PC-9 (cell line): Measurements from ENCODE around the gene MDC1. TPM values are rescaled to one million over a fixed set of nuclear protein-coding genes. Genes with fewer than 3 reads are reported as not detected.

ENCODE experiments used
- BruUV-seq: library from RNA; stranded (reverse); fragments of 400-500 nt; replicated peaks from 2 replicates; lab custom pipeline; 2021; lab: Mats Ljungman, UMichigan
- CTCF ChIA-PET: fragments of 300-600 bp; sonication (Branson Sonifier 250); formaldehyde crosslinking; loops from one replicate; lab custom pipeline; 2022; ENCODE audit warnings: antibody characterized with exemption; lab: Charles Lee
- POLR2A ChIA-PET: fragments of 300-600 bp; sonication (Branson Sonifier 250); formaldehyde crosslinking; loops from one replicate; lab custom pipeline; 2022; ENCODE audit warnings: antibody characterized with exemption; ENCODE audit not compliant: unreplicated experiment; lab: Charles Lee
- DNase-seq, 2 experiments: peaks; one replicate each; pipeline versions ENCODE4 v3.0.0 to v3.0.0-alpha.2; 2015 to 2022; ENCODE audit warnings: mixed read lengths in 1 of 2
- H2AFZ ChIP-seq: fragments of 200-600 bp; sonication (generic); 2 replicates; pipeline ENCODE4 v1.8.1; 2017; ENCODE audit warnings: antibody characterized with exemption
- H3F3A ChIP-seq: fragments of 200-600 bp; sonication (generic); 2 replicates; pipeline ENCODE4 v1.8.1; 2017; ENCODE audit warnings: antibody characterized with exemption, mild to moderate bottlenecking, low read depth; ENCODE audit not compliant: insufficient read depth
- H3K27ac ChIP-seq: fragments of 200-600 bp; sonication (generic); 2 replicates; pipeline ENCODE4 v1.6.1; 2016; ENCODE audit warnings: mixed run types
- H3K27me3 ChIP-seq: fragments of 200-600 bp; sonication (generic); 2 replicates; pipeline ENCODE4 v1.6.1; 2016; ENCODE audit warnings: low read depth, mixed run types; ENCODE audit not compliant: insufficient read depth
- H3K36me3 ChIP-seq: fragments of 200-600 bp; sonication (generic); 2 replicates; pipeline ENCODE4 v1.6.1; 2016; ENCODE audit warnings: low read depth, mixed run types
- H3K4me1 ChIP-seq: fragments of 200-600 bp; sonication (generic); replicated peaks from 2 replicates; pipeline ENCODE4 v1.6.1; 2016; ENCODE audit warnings: mixed run types; ENCODE audit not compliant: insufficient read depth
- H3K4me2 ChIP-seq: fragments of 200-600 bp; sonication (generic); 2 replicates; pipeline ENCODE4 v1.6.1; 2017; ENCODE audit warnings: mixed run types
- H3K4me3 ChIP-seq: fragments of 200-600 bp; sonication (generic); 2 replicates; pipeline ENCODE4 v1.6.1; 2016; ENCODE audit warnings: mixed run types
- H3K79me2 ChIP-seq: fragments of 200-600 bp; sonication (generic); 2 replicates; pipeline ENCODE4 v1.6.1; 2017; ENCODE audit warnings: low read depth, mixed run types
- H3K9me2 ChIP-seq: fragments of 200-600 bp; sonication (generic); 2 replicates; pipeline ENCODE4 v1.8.1; 2017; ENCODE audit warnings: mild to moderate bottlenecking; ENCODE audit not compliant: insufficient read depth
- H3K9me3 ChIP-seq: fragments of 200-600 bp; sonication (generic); 2 replicates; pipeline ENCODE4 v1.8.1; 2016; ENCODE audit warnings: low read depth; ENCODE audit not compliant: insufficient read depth
- H4K20me1 ChIP-seq: fragments of 200-600 bp; sonication (generic); 2 replicates; pipeline ENCODE4 v1.8.1; 2017; ENCODE audit not compliant: insufficient read depth
- EZH2 ChIP-seq: fragments of 200-600 bp; sonication (generic); IDR thresholded peaks from 2 replicates; pipeline ENCODE4 v1.8.0; 2017; ENCODE audit warnings: antibody characterized with exemption, low read depth
- intact Hi-C: fragments of 100-400 bp; cut with micrococcal nuclease; formaldehyde crosslinking; loops from one replicate; pipeline ENCODE4 v1.10.0; 2022; ENCODE audit not compliant: unreplicated experiment
- total RNA-seq: library from RNA; stranded (reverse); gene quantifications from 2 replicates; pipeline ENCODE4 v1.2.3, GENCODE V29; 2021
- TF ChIP-seq, protein P1 (sequence below): fragments of 200-600 bp; sonication (generic); conservative IDR thresholded peaks from 2 replicates; pipeline ENCODE4 v1.6.1; 2017; ENCODE audit warnings: mixed run types, antibody characterized with exemption, mild to moderate bottlenecking, moderate library complexity

The MDC1 gene
- total RNA-seq, 1 experiment from 2014 or later, result 81.6 TPM

DNA sequence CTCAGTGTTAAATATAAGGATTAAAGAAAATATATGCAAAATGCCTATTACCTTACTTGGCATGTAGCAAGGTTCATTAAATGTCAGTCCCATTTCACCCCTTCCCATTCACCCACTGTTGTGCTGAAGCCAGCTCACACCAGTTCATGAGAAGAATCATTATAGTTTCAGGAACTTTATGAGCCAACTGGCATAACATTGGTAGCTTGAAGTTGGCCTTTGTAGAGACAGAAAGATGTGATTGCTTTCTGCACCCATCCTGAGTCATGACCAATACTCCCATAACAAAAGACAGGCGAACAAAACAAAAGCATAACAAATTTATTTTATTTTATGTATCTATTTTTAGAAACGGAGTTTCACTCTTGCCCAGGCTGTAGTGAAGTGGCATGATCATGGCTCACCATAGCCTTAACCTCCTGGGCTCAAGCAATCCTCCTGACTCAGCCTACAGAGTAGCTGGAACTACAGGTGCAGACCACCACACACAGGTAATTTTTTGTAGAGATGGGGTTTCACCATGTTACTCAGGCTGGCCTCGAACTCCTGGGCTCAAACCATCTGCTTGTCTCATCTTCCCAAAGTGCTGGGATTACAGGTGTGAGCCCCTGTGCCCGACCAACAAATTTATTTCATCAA lies 44.8 kb upstream of the MDC1 start:
- no TSS peak for BruUV-seq
- CTCF ChIA-PET, result interaction anchor here (0.5 to 0.7 kb wide), 2 partner anchors 17 to 47 kb away, joined by 6 to 8 read pairs; no protein-coding TSS in a partner anchor
- Histone ChIP-seq H3K4me2 (no peak overlapping the region), H3K27ac (no peak overlapping the region), H3K79me2 (no peaks in the 10 kb centered on the region), H3K36me3 (no peaks in the 10 kb centered on the region), H3K4me3 (no peak overlapping the region), H2AFZ (no peak overlapping the region), H3K9me3 (no peaks in the 10 kb centered on the region), H3K9me2 (no peaks in the 10 kb centered on the region), H3K27me3 (no peaks in the 10 kb centered on the region), H4K20me1 (no peaks in the 10 kb centered on the region), H3K4me1 (peaks cover 55% of the 10 kb centered on the region), H3F3A (peaks cover 55% of the 10 kb centered on the region)
- no peak for TF ChIP-seq EZH2
- TF ChIP-seq, protein P1, sequence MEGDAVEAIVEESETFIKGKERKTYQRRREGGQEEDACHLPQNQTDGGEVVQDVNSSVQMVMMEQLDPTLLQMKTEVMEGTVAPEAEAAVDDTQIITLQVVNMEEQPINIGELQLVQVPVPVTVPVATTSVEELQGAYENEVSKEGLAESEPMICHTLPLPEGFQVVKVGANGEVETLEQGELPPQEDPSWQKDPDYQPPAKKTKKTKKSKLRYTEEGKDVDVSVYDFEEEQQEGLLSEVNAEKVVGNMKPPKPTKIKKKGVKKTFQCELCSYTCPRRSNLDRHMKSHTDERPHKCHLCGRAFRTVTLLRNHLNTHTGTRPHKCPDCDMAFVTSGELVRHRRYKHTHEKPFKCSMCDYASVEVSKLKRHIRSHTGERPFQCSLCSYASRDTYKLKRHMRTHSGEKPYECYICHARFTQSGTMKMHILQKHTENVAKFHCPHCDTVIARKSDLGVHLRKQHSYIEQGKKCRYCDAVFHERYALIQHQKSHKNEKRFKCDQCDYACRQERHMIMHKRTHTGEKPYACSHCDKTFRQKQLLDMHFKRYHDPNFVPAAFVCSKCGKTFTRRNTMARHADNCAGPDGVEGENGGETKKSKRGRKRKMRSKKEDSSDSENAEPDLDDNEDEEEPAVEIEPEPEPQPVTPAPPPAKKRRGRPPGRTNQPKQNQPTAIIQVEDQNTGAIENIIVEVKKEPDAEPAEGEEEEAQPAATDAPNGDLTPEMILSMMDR, result no peak
- POLR2A ChIA-PET, result no interaction called here
- intact Hi-C loops, result no loop called here
- DNase-seq, result no peak

DNA sequence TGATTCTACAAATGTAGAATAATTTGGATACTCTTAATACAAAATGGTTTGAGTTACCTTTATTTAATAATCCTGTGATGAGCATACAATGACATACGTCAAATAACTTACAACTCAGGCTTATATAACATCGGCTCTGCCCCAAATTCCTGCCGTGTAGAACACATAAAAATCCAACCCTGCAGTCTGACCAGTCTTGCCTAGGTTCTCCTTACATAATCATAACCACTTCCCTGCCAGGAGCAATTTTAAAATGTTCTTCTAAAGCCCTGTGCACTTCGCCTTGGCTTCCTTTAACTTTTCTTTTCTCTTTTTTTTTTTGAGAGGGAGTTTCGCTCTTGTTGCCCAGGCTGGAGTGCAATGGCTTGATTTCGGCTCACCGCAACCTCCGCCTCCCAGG lies 43.5 kb upstream of the MDC1 start:
- Histone ChIP-seq H3F3A (peaks cover 53% of the 10 kb centered on the region), H3K9me3 (no peaks in the 10 kb centered on the region), H3K4me3 (no peak overlapping the region), H3K79me2 (no peaks in the 10 kb centered on the region), H2AFZ (no peak overlapping the region), H3K4me1 (peaks cover 47% of the 10 kb centered on the region), H3K27ac (no peak overlapping the region), H3K4me2 (no peak overlapping the region), H3K27me3 (no peaks in the 10 kb centered on the region), H3K36me3 (no peaks in the 10 kb centered on the region), H4K20me1 (no peaks in the 10 kb centered on the region), H3K9me2 (no peaks in the 10 kb centered on the region)
- POLR2A ChIA-PET, result interaction anchor here (0.7 kb wide), 1 partner anchor 60 kb away, joined by 5 read pairs; no protein-coding TSS in a partner anchor
- no TSS peak for BruUV-seq
- no peak for DNase-seq
- intact Hi-C loops, result no loop called here
- TF ChIP-seq, protein P1, result no peak
- CTCF ChIA-PET, result no interaction called here

DNA sequence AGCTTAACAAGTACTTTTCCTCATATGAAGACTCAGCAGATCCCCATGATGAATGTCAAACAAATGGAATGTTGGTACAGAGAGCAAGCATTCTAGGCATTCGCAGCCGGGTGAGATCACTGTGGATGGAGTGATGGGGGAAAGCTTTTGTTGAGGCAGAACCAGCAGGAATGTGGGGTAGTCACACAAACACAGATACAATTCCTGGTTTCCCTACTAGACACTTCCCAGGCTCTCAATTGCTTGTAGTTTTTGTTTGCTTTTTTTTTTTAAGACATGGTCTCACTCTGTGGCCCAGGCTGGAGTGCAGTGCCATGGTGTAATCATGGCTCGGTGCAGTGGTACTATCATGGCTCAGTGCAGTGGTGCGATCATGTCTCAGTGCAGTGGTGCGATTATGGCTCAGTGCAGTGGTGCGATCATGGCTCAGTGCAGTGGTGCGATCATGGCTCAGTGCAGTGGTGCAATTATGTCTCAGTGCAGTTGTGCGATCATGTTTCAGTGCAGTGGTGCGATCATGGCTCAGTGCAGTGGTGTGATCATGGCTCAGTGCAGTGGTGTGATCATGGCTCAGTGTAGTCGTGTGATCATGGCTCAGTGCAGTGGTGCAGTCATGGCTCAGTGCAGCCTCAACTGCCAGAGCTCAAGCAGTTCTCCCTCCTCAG lies 42.6 kb upstream of the MDC1 start:
- POLR2A ChIA-PET, result interaction anchor here (0.6 to 1.0 kb wide), 2 partner anchors 11 to 60 kb away, joined by 4 to 5 read pairs; no protein-coding TSS in a partner anchor
- Histone ChIP-seq H3K27ac (peak overlapping the region; percentile 31; the same call in 1 of the 2 replicates), H3K4me2 (no peak overlapping the region), H3K9me3 (no peaks in the 10 kb centered on the region), H4K20me1 (no peaks in the 10 kb centered on the region), H2AFZ (no peak overlapping the region), H3K4me3 (no peak overlapping the region), H3K79me2 (no peaks in the 10 kb centered on the region), H3F3A (peaks cover 48% of the 10 kb centered on the region), H3K4me1 (peaks cover 45% of the 10 kb centered on the region), H3K36me3 (no peaks in the 10 kb centered on the region), H3K27me3 (no peaks in the 10 kb centered on the region), H3K9me2 (no peaks in the 10 kb centered on the region)
- peak; percentile 71 to 77 for DNase-seq
- TF ChIP-seq EZH2, result no peak
- TF ChIP-seq, protein P1, result no peak
- CTCF ChIA-PET, result interaction anchor here (0.5 to 1.1 kb wide), 3 partner anchors 29 to 232 kb away, joined by 3 to 7 read pairs (median 4); no protein-coding TSS in a partner anchor
- no TSS peak for BruUV-seq
- intact Hi-C loops, result no loop called here
